ENCODE measurements around the gene PKP2. TPM values are rescaled to one million over a fixed set of nuclear protein-coding genes. Genes with fewer than 3 reads are reported as not detected.
"Not testable (repeated sequence)": the region's sequence is repeated elsewhere in the genome, so short reads cannot be mapped to it uniquely, and the experiment has no call there.

PKP2 gene
- total and polyA plus RNA-seq, 2 experiments from 2014 or later, result 60.0 to 62.4 TPM

GRCh38 chr12:32893043-32893442, 3.5 kb downstream of the PKP2 start:
- no peaks in the 10 kb centered on the region for H3K9me2 ChIP-seq (replicated peaks; ENCODE audit: insufficient read depth)
- H3K79me2 ChIP-seq, result peaks cover 58% of the 10 kb centered on the region
- peak overlapping the region; percentile 88 for H3K4me2 ChIP-seq
- no peaks in the 10 kb centered on the region for H3K27me3 ChIP-seq
- peaks cover 50% of the 10 kb centered on the region for H3K4me1 ChIP-seq (ENCODE audit: insufficient read depth)
- DNase-seq (ENCODE audit: low spot score), result no peak
- peak overlapping the region; percentile 4 for H3K4me3 ChIP-seq
- TF ChIP-seq, protein P1, sequence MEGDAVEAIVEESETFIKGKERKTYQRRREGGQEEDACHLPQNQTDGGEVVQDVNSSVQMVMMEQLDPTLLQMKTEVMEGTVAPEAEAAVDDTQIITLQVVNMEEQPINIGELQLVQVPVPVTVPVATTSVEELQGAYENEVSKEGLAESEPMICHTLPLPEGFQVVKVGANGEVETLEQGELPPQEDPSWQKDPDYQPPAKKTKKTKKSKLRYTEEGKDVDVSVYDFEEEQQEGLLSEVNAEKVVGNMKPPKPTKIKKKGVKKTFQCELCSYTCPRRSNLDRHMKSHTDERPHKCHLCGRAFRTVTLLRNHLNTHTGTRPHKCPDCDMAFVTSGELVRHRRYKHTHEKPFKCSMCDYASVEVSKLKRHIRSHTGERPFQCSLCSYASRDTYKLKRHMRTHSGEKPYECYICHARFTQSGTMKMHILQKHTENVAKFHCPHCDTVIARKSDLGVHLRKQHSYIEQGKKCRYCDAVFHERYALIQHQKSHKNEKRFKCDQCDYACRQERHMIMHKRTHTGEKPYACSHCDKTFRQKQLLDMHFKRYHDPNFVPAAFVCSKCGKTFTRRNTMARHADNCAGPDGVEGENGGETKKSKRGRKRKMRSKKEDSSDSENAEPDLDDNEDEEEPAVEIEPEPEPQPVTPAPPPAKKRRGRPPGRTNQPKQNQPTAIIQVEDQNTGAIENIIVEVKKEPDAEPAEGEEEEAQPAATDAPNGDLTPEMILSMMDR (IDR thresholded peaks at IDR 0.05; ENCODE audit: poor library complexity), result no peak
- TF ChIP-seq EZH2 (IDR thresholded peaks at IDR 0.05; ENCODE audit: borderline replicate concordance) (no peak), EZH2phosphoT487 (IDR thresholded peaks at IDR 0.05; ENCODE audit: low read depth, severe bottlenecking, unreplicated experiment) (no peak)
- 4% methylated on average over 2 of the region's 2 CpGs for WGBS (ENCODE audit: low lambda C conversion rate, missing lambda C conversion rate)
- peak overlapping the region; percentile 60 for H3K27ac ChIP-seq
- no peak overlapping the region for H2AFZ ChIP-seq
- H4K20me1 ChIP-seq (ENCODE audit: insufficient read depth, poor library complexity, severe bottlenecking), result no peaks in the 10 kb centered on the region
- H3K9me3 ChIP-seq (ENCODE audit: low read depth), result no peaks in the 10 kb centered on the region
- no peaks in the 10 kb centered on the region for H3K36me3 ChIP-seq (replicated peaks; ENCODE audit: insufficient read depth, low read depth)

DNA sequence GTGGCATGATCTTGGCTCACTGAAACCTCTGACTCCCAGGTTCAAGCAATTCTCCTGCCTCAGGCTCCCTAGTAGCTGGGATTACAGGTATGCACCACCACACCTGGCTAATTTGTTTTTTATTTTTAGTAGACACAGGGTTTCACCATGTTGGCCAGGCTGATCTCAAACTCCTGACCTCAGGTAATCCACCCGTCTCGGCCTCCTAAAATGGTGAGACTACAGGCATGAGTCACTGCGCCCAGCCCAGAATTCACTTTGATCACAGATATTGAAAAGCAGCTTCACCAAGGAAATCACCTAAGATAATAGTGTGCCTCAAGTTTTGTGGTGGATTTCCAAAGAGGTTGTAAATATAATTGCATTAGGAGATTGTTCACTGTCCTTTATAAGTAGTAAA, 4.2 kb downstream of the PKP2 start:
- Histone ChIP-seq H3K4me1 (ENCODE audit: insufficient read depth) (peaks cover 44% of the 10 kb centered on the region), H3K4me2 (peak overlapping the region; percentile 88), H3K79me2 (peaks cover 65% of the 10 kb centered on the region), H3K27ac (peak overlapping the region; percentile 60)
- H3K36me3 ChIP-seq (replicated peaks; ENCODE audit: insufficient read depth, low read depth); H3K4me3 ChIP-seq; H3K9me3 ChIP-seq (ENCODE audit: low read depth); H2AFZ ChIP-seq; DNase-seq (ENCODE audit: low spot score); H3K9me2 ChIP-seq (replicated peaks; ENCODE audit: insufficient read depth); H4K20me1 ChIP-seq (ENCODE audit: insufficient read depth, poor library complexity, severe bottlenecking); H3K27me3 ChIP-seq: not testable (repeated sequence)
- WGBS (ENCODE audit: low lambda C conversion rate, missing lambda C conversion rate), result 45% methylated on average over 3 of the region's 3 CpGs

DNA sequence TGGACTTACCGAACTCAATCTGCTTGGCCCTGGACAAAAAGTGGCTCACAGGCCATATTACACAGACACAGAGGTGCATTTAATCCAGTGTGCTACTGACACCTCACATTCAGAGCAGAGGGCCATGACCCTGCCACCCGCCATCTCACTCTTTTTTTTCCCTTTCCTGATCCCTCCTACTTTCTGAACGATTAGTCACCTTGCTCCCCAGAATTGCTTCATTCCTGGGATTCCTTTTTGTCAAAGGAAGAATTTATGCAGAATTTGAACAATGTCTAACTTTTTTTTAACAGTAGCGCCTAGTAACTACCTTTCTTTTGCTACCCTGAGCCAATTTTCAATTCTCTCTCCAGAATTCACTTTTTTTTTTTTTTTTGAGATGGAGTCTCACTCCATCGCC, 4.6 kb downstream of the PKP2 start:
- H3K4me3 ChIP-seq, result no peak overlapping the region
- H3K27ac ChIP-seq, result peak overlapping the region; percentile 60
- no peaks in the 10 kb centered on the region for H3K27me3 ChIP-seq
- peak overlapping the region; percentile 88 for H3K4me2 ChIP-seq
- H3K79me2 ChIP-seq, result peaks cover 69% of the 10 kb centered on the region
- H2AFZ ChIP-seq, result no peak overlapping the region
- no peaks in the 10 kb centered on the region for H3K36me3 ChIP-seq (replicated peaks; ENCODE audit: insufficient read depth, low read depth)
- no peaks in the 10 kb centered on the region for H3K9me3 ChIP-seq (ENCODE audit: low read depth)
- peaks cover 41% of the 10 kb centered on the region for H3K4me1 ChIP-seq (ENCODE audit: insufficient read depth)
- no peaks in the 10 kb centered on the region for H4K20me1 ChIP-seq (ENCODE audit: insufficient read depth, poor library complexity, severe bottlenecking)
- peak; percentile 39 for DNase-seq (ENCODE audit: low spot score)
- TF ChIP-seq EZH2phosphoT487 (IDR thresholded peaks at IDR 0.05; ENCODE audit: low read depth, severe bottlenecking, unreplicated experiment), result no peak
- no peak for TF ChIP-seq EZH2 (IDR thresholded peaks at IDR 0.05; ENCODE audit: borderline replicate concordance)
- TF ChIP-seq, protein P1 (IDR thresholded peaks at IDR 0.05; ENCODE audit: poor library complexity), result no peak
- 40% methylated on average over 5 of the region's 5 CpGs for WGBS (ENCODE audit: low lambda C conversion rate, missing lambda C conversion rate)
- H3K9me2 ChIP-seq (replicated peaks; ENCODE audit: insufficient read depth), result no peaks in the 10 kb centered on the region

DNA sequence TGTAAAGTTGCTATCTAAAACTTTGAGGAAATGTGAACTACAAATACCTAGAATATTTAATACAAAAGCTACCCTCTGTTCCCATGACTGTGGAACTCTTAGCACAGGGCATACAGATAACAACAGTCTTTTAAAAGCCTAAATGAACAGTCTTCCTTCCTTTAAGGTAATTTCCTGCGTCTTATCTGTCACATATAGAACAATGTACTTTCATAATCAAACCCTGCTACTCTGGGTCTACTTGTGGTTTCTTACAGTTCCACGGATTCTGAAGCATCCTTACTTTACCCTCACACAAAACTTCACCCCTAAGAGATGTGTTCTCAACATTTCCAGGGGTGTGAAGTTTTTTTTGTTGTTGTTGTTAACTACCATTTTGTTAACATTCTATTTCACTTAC, 5.1 kb downstream of the PKP2 start:
- no peak for TF ChIP-seq EZH2phosphoT487 (IDR thresholded peaks at IDR 0.05; ENCODE audit: low read depth, severe bottlenecking, unreplicated experiment)
- TF ChIP-seq, protein P1 (IDR thresholded peaks at IDR 0.05; ENCODE audit: poor library complexity), result no peak
- no peak for TF ChIP-seq EZH2 (IDR thresholded peaks at IDR 0.05; ENCODE audit: borderline replicate concordance)
- Histone ChIP-seq H3K4me2 (peak overlapping the region; percentile 88), H3K36me3 (replicated peaks; ENCODE audit: insufficient read depth, low read depth) (no peaks in the 10 kb centered on the region), H3K27ac (peak overlapping the region; percentile 60), H3K9me2 (replicated peaks; ENCODE audit: insufficient read depth) (no peaks in the 10 kb centered on the region), H3K4me1 (ENCODE audit: insufficient read depth) (peaks cover 41% of the 10 kb centered on the region), H3K9me3 (ENCODE audit: low read depth) (no peaks in the 10 kb centered on the region), H3K27me3 (no peaks in the 10 kb centered on the region), H2AFZ (no peak overlapping the region), H3K4me3 (no peak overlapping the region), H4K20me1 (ENCODE audit: insufficient read depth, poor library complexity, severe bottlenecking) (no peaks in the 10 kb centered on the region), H3K79me2 (peaks cover 74% of the 10 kb centered on the region)
- WGBS (ENCODE audit: low lambda C conversion rate, missing lambda C conversion rate), result 20% methylated on average over 2 of the region's 2 CpGs
- no peak for DNase-seq (ENCODE audit: low spot score)
